Right ventricle myocardium inferior (tissue), 1 donor: ENCODE data around the gene ERVFRD-1. TPM values are rescaled to one million over a fixed set of nuclear protein-coding genes. Genes with fewer than 3 reads are reported as not detected.

ENCODE experiments used
- ATAC-seq: fragments of 200-7000 bp; cut with Tn5 transposase; one replicate; pipeline ENCODE4 v1.9.1; 2020; ENCODE audit warnings: mild to moderate bottlenecking, moderate library complexity
- DNase-seq: peaks from one replicate; pipeline ENCODE4 v3.0.0; 2021; ENCODE audit errors: missing footprints
- intact Hi-C: fragments of 100-400 bp; cut with DNase I; formaldehyde crosslinking; loops from one replicate; pipeline ENCODE4 v1.11.0; 2022
- total RNA-seq: library from RNA; stranded (reverse); fragmentation: NEBNext Ultra II Directional; extraction: Animal tissue kit (Norgen Biotek cat#: 25700); gene quantifications from one replicate; pipeline ENCODE4 v1.2.1, GENCODE V29; 2021
- donor health status: DM: no; HTN: yes; CAD: no; lungs with severe emphysema.

Gene ERVFRD-1
- total RNA-seq, 1 donor from 2014 or later = 0.14 TPM

DNA sequence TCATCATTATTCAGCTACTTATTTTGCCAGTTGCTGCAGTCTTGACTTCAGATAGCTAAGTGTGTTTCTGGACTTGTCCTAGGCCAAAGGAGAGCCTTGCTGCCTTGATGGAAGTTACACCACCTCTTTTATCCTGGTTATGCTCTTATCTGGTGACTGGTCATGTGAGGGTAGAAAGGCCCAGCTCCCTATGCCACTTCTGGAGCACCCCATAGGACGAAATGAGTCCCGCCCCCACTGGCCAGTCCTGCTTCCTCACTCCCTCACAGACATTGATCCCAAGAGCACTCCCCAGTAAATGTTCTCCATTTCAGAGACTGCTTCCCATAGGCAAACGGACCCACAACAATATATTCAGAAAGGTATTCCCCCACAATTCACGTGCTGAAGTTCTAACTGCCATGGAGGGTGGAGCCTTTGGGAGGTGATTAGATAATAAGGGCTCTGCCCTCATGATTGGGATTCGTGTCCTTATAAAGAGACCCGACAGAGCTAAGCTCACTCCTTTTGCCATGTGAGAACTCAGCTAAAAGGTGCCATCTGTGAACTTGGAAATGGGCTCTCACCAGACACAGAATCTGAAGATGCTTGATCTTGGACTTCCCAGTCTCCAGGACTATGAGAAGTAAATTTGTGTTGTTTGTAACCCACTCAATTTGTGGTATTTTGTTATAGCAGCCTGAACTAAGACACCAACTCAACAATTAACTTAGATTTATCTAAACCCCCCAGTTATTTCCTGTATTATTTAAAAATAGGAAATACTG lies 45.9 kb downstream of the ERVFRD-1 start:
- intact Hi-C loops = loop anchor here (5.0 kb wide), 1 partner anchor 588 kb away; no protein-coding TSS in a partner anchor
- ATAC-seq (no peak), DNase-seq (no peak)

DNA sequence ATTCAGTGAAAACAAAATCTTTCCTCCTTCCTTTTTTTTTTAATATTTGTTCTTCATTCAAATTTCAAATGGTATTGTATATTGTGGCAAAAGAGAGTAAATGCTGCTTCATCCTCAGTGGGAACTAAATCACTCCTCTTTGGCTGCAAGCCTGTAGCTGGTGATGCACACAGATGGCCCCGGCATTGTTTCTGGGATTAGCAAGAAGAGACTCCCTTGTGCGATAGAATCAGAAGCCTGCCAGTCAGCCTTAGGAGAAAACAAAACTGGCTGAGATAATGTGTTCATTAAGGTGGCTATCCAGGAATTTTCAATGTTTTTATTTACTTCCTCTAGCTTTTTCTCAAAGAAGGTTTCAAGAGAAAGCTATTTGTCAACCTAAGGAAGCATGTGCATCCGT lies 46.7 kb downstream of the ERVFRD-1 start:
- intact Hi-C loops = loop anchor here (5.0 kb wide), 1 partner anchor 588 kb away; no protein-coding TSS in a partner anchor
- ATAC-seq (no peak), DNase-seq (no peak)

DNA sequence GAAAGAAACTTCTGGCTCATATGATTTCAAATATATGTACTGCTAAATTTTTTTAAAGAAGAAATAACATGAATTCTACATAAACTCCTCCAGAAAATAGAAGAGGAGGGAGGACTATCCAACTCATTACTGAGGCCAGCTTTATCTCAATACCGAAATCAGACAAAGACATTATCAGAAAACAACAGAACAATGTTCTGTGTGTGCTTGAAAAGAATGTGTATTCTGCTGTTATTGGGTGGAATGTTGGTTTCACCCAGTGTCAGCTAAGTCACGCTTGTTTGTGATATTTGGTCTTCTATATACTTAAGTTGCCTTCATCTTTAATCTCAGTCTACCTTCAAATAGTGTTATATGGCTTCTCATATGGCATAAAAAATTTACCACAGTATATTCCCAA lies 48.8 kb downstream of the ERVFRD-1 start:
- no peak for DNase-seq
- ATAC-seq = no peak
- intact Hi-C loops = no loop called here

DNA sequence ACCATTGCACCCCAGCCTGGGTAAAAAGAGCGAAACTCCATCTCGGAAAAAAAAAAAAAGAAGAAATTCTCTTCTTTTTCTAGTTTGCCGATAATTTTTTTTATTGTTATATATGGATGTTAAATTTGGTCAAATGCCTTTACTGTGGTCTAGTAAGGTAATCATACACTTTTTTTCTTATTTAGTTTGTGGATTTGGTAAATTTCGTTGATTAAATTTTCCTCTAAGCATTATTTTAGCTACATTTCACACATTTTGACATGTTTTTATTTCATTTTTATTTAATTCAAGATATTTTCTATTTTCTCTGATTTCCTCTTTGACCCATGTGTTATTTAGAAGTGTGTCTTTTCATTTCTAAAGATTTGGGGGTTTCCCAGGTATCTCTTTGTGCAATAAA lies 49.4 kb downstream of the ERVFRD-1 start:
- DNase-seq (no peak), ATAC-seq (no peak)
- intact Hi-C loops = no loop called here

DNA sequence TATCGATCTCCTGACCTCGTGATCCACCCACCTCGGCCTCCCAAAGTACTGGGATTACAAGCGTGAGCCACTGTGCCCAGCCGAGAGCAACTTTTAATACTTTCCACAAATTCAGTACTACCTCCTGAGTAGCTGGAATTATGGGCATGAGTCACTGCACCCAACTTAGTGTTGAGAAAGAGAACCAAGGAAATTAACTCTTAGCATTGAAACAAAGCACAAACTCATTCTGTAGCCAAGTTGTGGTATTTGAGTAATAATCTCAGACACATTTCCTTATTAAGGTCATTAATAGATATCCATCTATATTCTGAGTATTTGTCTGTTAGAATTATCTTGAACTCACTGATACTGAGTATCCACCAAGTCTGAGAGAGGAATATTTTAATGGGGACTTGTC lies 53.1 kb downstream of the ERVFRD-1 start:
- intact Hi-C loops = no loop called here
- DNase-seq (no peak), ATAC-seq (no peak)

DNA sequence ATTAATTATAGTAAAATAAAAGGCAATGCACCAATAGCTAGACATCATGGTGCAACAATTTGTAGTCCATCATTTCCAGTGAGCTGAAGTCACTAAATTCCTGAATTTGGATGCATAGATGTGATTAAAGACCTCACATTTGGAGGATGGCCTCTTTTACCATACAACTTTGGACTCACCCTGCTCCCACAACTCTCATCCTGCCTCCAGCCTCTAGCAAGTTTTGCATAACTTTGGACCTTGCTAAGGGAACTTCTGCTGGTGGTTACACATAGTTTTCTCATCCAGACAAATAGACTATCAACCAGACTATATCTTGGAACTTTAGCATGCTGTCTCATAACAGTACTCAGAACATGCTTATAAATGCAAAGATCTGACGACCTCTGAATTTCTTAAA lies 54.7 kb downstream of the ERVFRD-1 start:
- no peak for DNase-seq
- intact Hi-C loops = no loop called here
- no peak for ATAC-seq

DNA sequence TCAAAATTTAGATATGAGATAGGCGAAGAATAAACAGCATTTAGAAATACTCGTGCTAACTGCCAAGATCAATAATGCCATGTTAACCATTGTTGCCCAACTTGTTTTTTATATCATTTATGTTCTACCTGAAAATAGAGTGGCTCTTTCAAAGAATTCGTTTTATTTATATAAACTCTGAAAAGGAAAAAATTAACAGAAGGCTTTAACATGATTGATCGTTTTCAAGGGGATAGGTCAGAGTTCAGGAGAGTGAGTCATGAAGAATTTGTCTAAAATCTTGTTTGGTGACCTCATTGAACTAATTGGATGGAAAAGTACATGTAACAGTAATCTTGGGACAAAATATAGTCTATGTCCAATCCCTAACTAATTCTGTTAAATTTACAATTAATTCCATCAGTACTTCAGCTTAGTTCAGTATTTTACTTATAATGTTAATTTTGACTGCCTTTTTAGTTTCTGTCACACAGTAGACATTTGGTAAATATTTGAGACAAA lies 56.3 kb downstream of the ERVFRD-1 start:
- intact Hi-C loops = no loop called here
- ATAC-seq (no peak), DNase-seq (no peak)

DNA sequence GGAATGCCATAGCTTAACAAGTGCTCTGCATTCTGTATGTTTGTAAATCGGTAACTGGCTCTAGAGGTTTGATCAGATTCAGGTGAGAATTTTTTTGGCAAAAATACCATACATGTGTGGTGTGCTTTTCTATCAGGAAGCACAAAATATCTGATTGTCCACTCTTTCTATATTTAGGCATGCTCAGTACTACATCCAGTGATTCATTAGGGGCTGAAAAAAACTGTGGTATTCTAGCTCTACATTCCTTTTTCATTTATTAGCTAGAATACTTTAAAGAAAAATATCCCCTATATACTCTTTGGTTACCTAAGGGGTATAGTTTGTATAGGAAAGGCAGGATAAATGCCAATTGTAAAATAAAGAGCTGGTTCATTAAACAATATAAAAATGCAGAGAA lies 56.8 kb downstream of the ERVFRD-1 start:
- no peak for ATAC-seq
- intact Hi-C loops = no loop called here
- DNase-seq = no peak

DNA sequence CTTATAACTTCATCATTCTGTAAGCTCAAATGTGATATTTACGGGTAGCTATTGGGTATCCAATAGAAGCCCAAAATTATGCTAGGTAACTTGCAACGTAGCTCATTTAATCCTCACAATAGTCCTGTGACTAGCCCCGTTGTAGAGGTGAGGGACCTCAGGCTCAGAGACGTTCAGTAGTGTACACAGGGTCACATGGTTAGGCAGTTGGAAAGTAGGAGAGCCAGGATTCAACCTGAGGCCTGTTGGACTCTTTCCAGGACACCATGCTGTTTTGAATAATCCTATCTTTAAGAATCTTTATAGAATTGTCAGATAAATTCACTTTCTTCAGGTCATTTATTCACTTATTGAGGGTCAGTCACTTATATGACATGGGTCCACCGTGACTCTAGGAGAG lies 58.2 kb downstream of the ERVFRD-1 start:
- intact Hi-C loops = no loop called here
- ATAC-seq = no peak
- DNase-seq = no peak

Other genes with a start within 250 kb of the ERVFRD-1 start
- gene GCM2, start 229.7 kb downstream of the ERVFRD-1 start, total RNA-seq = not detected
- 0.92 TPM for gene SYCP2L, start 224.7 kb downstream of the ERVFRD-1 start, total RNA-seq
- gene ELOVL2, start 67.4 kb downstream of the ERVFRD-1 start, total RNA-seq = 2.4 TPM
- gene SMIM13, start 17.9 kb downstream of the ERVFRD-1 start, total RNA-seq = 12.6 TPM
- 29.3 TPM for gene NEDD9, start 120.9 kb upstream of the ERVFRD-1 start, total RNA-seq